Upper lobe of right lung (tissue), 1 donor: Measurements from ENCODE around the gene BNC2. TPM values are rescaled to one million over a fixed set of nuclear protein-coding genes. Genes with fewer than 3 reads are reported as not detected.

Experiments used
- ATAC-seq: fragments of 200-7000 bp; cut with Tn5 transposase; one replicate; pipeline ENCODE4 v1.9.1; 2020; ENCODE audit warnings: mild to moderate bottlenecking, moderate library complexity
- DNase-seq: peaks from one replicate; pipeline ENCODE4 v3.0.0-alpha.2; 2020
- H3K27ac ChIP-seq: fragments of 200-600 bp; one replicate; pipeline ENCODE4 v1.8.0; 2022
- H3K27me3 ChIP-seq: fragments of 200-600 bp; one replicate; pipeline ENCODE4 v1.8.0; 2022; ENCODE audit warnings: mild to moderate bottlenecking
- H3K36me3 ChIP-seq: fragments of 200-600 bp; one replicate; pipeline ENCODE4 v1.8.0; 2022
- H3K4me1 ChIP-seq: fragments of 200-600 bp; one replicate; pipeline ENCODE4 v1.8.0; 2022
- H3K4me3 ChIP-seq: fragments of 200-600 bp; one replicate; pipeline ENCODE4 v1.8.0; 2022; ENCODE audit warnings: mild to moderate bottlenecking
- H3K9me3 ChIP-seq: fragments of 200-600 bp; one replicate; pipeline ENCODE4 v1.8.0; 2022
- CTCF ChIP-seq: fragments of 200-600 bp; IDR thresholded peaks from one replicate; pipeline ENCODE4 v1.8.0; 2022; ENCODE audit warnings: antibody characterized with exemption
- intact Hi-C: fragments of 100-400 bp; cut with DNase I; formaldehyde crosslinking; loops from one replicate; pipeline ENCODE4 v1.11.0; 2022
- total RNA-seq: library from RNA; stranded (reverse); fragmentation: NEBNext Ultra II Directional; extraction: Animal tissue kit (Norgen Biotek cat#: 25700); gene quantifications from one replicate; pipeline ENCODE4 v1.2.1, GENCODE V29; 2021
- donor health status: DM: no; HTN: yes; CAD: no; lungs with severe emphysema.

Gene BNC2
- total RNA-seq, 1 donor from 2014 or later: 18.1 TPM

- H3K36me3 ChIP-seq: no peaks in the 10 kb centered on the region
- no peak overlapping the region for H3K4me3 ChIP-seq
- H3K4me1 ChIP-seq: no peaks in the 10 kb centered on the region
- no peaks in the 10 kb centered on the region for H3K27me3 ChIP-seq
- DNase-seq (no peak), ATAC-seq (no peak)
- H3K9me3 ChIP-seq: no peaks in the 10 kb centered on the region
- intact Hi-C loops: no loop called here
- TF ChIP-seq CTCF: no peak
- no peak overlapping the region for H3K27ac ChIP-seq
These were observed 224.5 kb downstream of the BNC2 start for GRCh38 chr9:16645970-16646369.

GRCh38 chr9:16642421-16643109 lies 227.9 kb downstream of the BNC2 start:
- Histone ChIP-seq H3K4me3 (no peak overlapping the region), H3K9me3 (no peaks in the 10 kb centered on the region), H3K4me1 (no peaks in the 10 kb centered on the region), H3K27ac (no peak overlapping the region), H3K27me3 (no peaks in the 10 kb centered on the region), H3K36me3 (no peaks in the 10 kb centered on the region)
- intact Hi-C loops: no loop called here
- ATAC-seq (no peak), DNase-seq (no peak)
- TF ChIP-seq CTCF: no peak

- intact Hi-C loops: no loop called here
- DNase-seq: no peak
- H3K9me3 ChIP-seq: no peaks in the 10 kb centered on the region
- no peak for TF ChIP-seq CTCF
- no peaks in the 10 kb centered on the region for H3K36me3 ChIP-seq
- no peak overlapping the region for H3K27ac ChIP-seq
- no peak overlapping the region for H3K4me3 ChIP-seq
- no peak for ATAC-seq
- H3K27me3 ChIP-seq: no peaks in the 10 kb centered on the region
- H3K4me1 ChIP-seq: no peaks in the 10 kb centered on the region
These were observed 229.8 kb downstream of the BNC2 start for GRCh38 chr9:16640649-16641048.

DNA sequence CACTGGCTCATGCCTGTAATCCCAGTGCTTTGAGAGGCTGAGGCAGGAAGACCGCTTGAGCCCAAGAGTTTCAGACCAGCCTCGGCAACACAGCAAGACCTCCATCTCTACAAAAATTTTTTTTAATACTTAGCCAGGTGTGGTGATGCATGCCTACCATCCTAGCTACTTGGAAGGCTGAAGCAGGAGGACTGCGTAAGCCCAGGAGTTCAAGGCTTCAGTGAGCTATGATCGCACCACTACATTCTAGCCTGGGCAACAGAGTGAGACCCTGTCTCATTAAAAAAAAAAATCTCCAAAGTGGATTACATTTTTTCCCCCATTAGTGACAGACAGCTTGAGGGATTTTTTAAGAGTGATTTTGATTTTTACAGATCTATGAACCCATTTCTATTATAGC lies 230.8 kb downstream of the BNC2 start:
- H3K9me3 ChIP-seq: no peaks in the 10 kb centered on the region
- TF ChIP-seq CTCF: no peak
- H3K27me3 ChIP-seq: no peaks in the 10 kb centered on the region
- intact Hi-C loops: no loop called here
- H3K4me3 ChIP-seq: no peak overlapping the region
- ATAC-seq (no peak), DNase-seq (no peak)
- H3K4me1 ChIP-seq: no peaks in the 10 kb centered on the region
- no peaks in the 10 kb centered on the region for H3K36me3 ChIP-seq
- no peak overlapping the region for H3K27ac ChIP-seq

GRCh38 chr9:16637911-16638310 lies 232.6 kb downstream of the BNC2 start:
- ATAC-seq (no peak), DNase-seq (no peak)
- Histone ChIP-seq H3K27ac (no peak overlapping the region), H3K9me3 (no peaks in the 10 kb centered on the region), H3K4me1 (no peaks in the 10 kb centered on the region), H3K27me3 (no peaks in the 10 kb centered on the region), H3K4me3 (no peak overlapping the region), H3K36me3 (no peaks in the 10 kb centered on the region)
- no peak for TF ChIP-seq CTCF
- intact Hi-C loops: no loop called here

- DNase-seq: no peak
- intact Hi-C loops: no loop called here
- ATAC-seq: no peak
- no peaks in the 10 kb centered on the region for H3K4me1 ChIP-seq
- no peak overlapping the region for H3K4me3 ChIP-seq
- no peaks in the 10 kb centered on the region for H3K36me3 ChIP-seq
- TF ChIP-seq CTCF: no peak
- H3K9me3 ChIP-seq: no peaks in the 10 kb centered on the region
- no peak overlapping the region for H3K27ac ChIP-seq
- H3K27me3 ChIP-seq: no peaks in the 10 kb centered on the region
These were observed 233.3 kb downstream of the BNC2 start for GRCh38 chr9:16637218-16637617.
